RWPE2 (cell line): Measurements from ENCODE around the gene SERPINI1.
A peak's percentile ranks its signal among the peaks of the same experiment; 100 is the strongest.

Source experiments
- ATAC-seq: fragments of 200-7000 bp; cut with Tn5 transposase; 3 replicates; pipeline ENCODE4 v1.9.1; 2021; ENCODE audit warnings: low read depth
- DNase-seq: peaks from one replicate; pipeline ENCODE4 v3.0.0-alpha.2; 2020; ENCODE audit warnings: low spot score
- H3K27ac ChIP-seq: fragments of 450-650 bp; 2 replicates; pipeline ENCODE4 v1.5.1; 2017; ENCODE audit warnings: mild to moderate bottlenecking; ENCODE audit not compliant: poor library complexity, severe bottlenecking
- H3K27me3 ChIP-seq: fragments of 250-450 bp; sonication (Bioruptor Pico); 2 replicates; pipeline ENCODE4 v1.5.1; 2021; ENCODE audit warnings: mild to moderate bottlenecking, moderate library complexity; ENCODE audit not compliant: insufficient read depth, poor library complexity, severe bottlenecking
- H3K36me3 ChIP-seq: fragments of 250-450 bp; sonication (Bioruptor Pico); 2 replicates; pipeline ENCODE4 v1.5.1; 2020; ENCODE audit warnings: low read depth, mild to moderate bottlenecking, moderate library complexity
- H3K4me1 ChIP-seq: fragments of 250-450 bp; sonication (Bioruptor Pico); 2 replicates; pipeline ENCODE4 v1.5.1; 2021; ENCODE audit warnings: mild to moderate bottlenecking, moderate library complexity; ENCODE audit not compliant: insufficient read depth, poor library complexity, severe bottlenecking
- H3K4me3 ChIP-seq: fragments of 250-450 bp; sonication (Bioruptor Pico); 2 replicates; pipeline ENCODE4 v1.5.1; 2021; ENCODE audit warnings: mild to moderate bottlenecking, moderate library complexity; ENCODE audit not compliant: severe bottlenecking
- H3K9me3 ChIP-seq: fragments of 250-450 bp; sonication (Bioruptor Pico); 2 replicates; pipeline ENCODE4 v1.5.1; 2021; ENCODE audit warnings: mild to moderate bottlenecking, moderate library complexity; ENCODE audit not compliant: severe bottlenecking
- CTCF ChIP-seq: fragments of 450-650 bp; IDR thresholded peaks from one replicate; pipeline ENCODE4 v1.5.1; 2017; ENCODE audit warnings: mild to moderate bottlenecking, moderate library complexity; ENCODE audit not compliant: poor library complexity, severe bottlenecking

SERPINI1 gene

GRCh38 chr3:167872941-167873340 is 137.4 kb downstream of the SERPINI1 start:
- H3K27me3 ChIP-seq, result no peaks in the 10 kb centered on the region
- H3K4me1 ChIP-seq, result peaks cover 5% of the 10 kb centered on the region
- no peaks in the 10 kb centered on the region for H3K36me3 ChIP-seq
- no peak overlapping the region for H3K27ac ChIP-seq
- ATAC-seq (no peak), DNase-seq (no peak)
- peak; percentile 28 for TF ChIP-seq CTCF
- no peak overlapping the region for H3K4me3 ChIP-seq
- H3K9me3 ChIP-seq, result no peaks in the 10 kb centered on the region

- DNase-seq (no peak), ATAC-seq (no peak)
- Histone ChIP-seq H3K9me3 (no peaks in the 10 kb centered on the region), H3K27me3 (no peaks in the 10 kb centered on the region), H3K4me1 (peaks cover 5% of the 10 kb centered on the region), H3K27ac (no peak overlapping the region), H3K36me3 (no peaks in the 10 kb centered on the region), H3K4me3 (no peak overlapping the region)
- TF ChIP-seq CTCF, result no peak
Observed at GRCh38 chr3:167874671-167875372, 139.3 kb downstream of the SERPINI1 start.
